Dermis microvascular lymphatic vessel endothelial cell (primary cell): ENCODE results near the gene CNOT6L. TPM values are rescaled to one million over a fixed set of nuclear protein-coding genes. Genes with fewer than 3 reads are reported as not detected.

Experiments
- DNase-seq, 2 donors: peaks; one replicate each; pipeline versions ENCODE4 v3.0.0 to v3.0.0-alpha.2; 2010; ENCODE audit warnings: low read depth in 2 of 2
- total RNA-seq: library from RNA; depleted of rRNA; stranded (reverse); fragments of >200 nt; gene quantifications from 2 replicates; pipeline ENCODE4 v1.2.1, GENCODE V29; 2014

Gene CNOT6L
- total RNA-seq, 1 donor from 2014 or later: 32.1 TPM

DNA sequence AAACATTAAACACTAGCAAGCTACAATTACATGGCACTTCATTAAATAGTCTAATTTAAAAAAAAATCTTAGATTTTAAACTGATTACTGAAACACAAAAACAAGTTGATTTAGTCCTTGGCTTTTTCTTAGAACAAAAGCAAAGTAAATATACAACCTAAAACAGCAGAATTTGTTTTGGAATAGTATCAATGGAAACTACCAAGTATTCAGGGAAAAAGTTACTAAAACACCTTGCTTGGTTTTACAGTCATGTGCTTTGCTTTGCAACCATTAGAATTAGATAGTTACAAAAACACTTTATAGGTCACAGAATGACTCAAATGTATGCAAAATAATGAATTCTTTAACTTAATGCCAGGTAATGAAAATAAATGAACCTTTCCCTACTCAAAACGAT, 105.3 kb downstream of the CNOT6L start:
- no peak for DNase-seq

DNA sequence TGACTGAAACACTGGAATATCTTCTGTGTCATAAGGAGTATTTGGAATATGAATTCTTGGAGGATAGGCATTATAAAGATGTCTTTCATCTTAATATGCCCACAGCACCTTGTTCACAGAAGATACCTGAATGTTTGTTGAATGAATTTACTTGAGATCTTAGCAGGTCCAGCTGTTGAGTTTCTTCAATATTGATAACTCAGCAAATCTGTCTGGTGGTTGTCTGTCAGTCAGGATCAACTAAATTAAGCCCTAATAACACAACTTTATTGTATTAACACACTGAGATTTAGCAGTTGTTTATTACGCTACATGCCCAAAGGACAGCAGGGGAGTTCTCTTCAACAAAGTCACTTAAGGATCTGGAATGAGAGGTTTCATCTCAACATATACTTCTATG, 106.5 kb downstream of the CNOT6L start:
- DNase-seq: no peak

DNA sequence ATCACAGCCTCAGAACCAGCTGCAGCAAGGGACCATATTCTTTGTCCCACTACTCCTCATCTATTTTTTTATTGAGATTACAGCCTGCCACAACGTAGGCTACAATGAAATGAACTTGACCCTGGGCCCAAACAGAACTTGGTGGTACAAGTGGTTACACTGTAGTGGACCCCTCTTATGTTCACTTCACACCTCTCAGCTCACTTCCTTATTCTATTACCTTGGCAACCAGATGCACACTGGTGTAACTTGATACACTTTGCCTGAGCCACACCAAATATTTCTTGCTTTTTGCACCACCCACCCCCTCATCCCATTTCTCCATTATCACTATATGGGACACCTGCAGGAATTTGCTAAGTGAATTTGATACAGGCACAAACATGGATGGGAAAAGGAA, 107.7 kb downstream of the CNOT6L start:
- no peak for DNase-seq

DNA sequence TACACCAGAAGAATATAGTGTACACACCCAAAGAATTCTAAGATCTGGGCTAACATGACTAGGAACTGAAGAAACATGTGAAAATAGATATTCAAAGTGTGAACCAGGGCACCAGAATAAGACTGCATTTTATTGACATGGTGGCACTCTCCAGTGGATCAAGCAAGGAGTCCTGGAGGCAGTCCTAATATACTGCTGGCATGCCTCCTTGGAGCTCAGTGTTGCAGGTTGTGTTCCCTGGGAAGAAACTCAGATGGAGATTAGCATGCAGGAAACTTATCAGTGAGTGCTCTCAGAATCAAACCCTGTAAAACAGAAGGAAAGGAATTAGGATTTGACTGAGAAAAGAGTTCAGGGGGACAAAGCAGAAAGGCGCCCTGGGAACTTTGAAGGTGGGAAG, 108.5 kb downstream of the CNOT6L start:
- no peak for DNase-seq

DNA sequence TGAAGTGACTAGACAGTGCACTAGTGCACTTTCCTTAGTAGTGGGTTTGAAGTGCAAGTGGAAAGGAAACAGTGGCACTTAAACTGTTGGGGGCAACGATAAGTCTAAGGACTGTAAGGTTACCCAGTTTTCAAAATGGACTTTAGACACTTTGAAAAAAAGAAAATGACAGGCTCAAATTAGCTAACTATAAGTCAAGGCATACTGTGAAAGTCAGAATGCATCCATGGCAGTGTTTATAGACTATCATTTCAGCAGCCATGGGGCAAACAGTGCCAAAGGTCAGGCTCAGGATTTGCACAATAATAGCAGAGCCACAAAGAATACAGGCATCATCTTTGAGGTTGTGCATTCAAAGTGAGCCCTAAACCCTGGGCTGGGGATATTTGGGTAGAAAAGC, 109.1 kb downstream of the CNOT6L start:
- DNase-seq: no peak

DNA sequence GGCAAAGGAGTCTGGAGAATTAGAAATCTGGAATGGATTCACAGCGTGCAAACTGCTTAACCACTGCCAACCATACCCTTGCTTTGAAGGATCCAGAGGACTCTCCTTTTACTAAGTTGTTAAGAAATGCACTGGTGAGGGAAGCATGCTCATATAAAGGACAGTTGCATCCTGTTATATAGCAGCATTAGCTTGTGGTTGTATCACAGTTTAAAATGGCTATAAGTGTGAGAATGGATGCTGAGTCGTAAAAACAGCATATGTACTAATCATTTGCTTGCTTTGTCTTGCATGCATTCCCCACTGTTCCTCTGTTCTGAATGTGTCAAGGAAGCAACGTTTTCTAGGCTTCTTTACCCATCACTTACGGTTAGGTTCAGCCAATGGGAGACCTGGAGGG, 112.5 kb downstream of the CNOT6L start:
- DNase-seq: no peak

DNA sequence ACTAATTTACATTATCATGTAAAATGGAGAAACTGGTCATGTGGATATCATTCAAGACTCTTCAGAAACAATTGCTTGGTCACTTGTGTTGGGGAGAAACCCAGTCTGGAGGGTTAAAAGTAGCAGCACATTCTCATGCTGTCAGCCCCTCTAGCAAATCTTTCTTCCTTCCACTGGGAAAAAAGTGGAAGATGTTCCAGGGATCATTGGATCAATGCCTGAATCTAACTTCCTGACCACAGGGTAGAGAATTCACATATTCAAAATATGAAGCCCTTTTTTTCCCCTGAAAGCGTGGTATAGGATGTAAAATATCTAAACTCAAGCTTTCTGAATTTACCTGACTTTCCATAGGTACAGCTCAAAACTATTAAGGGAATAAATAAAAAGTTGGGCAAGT, 115.5 kb downstream of the CNOT6L start:
- DNase-seq: no peak

DNA sequence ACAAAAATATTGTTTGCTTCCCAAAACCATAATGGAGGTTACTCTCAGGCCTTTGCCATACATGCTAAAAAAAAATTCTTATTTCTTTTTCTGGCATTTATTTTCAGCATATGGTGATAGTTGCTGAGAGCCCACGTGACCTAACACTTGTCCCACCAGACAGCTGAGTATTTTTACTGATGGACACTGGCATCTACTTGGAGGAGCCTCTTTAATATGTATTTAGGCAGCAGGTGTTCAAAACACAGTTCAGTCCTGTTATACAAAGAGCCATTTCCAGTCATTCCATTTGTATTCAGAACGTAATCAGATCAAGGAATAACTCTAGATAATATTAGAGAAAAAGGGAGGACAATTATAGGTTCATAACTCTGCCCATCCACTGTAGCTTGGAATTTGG, 118.0 kb downstream of the CNOT6L start:
- DNase-seq: no peak

DNA sequence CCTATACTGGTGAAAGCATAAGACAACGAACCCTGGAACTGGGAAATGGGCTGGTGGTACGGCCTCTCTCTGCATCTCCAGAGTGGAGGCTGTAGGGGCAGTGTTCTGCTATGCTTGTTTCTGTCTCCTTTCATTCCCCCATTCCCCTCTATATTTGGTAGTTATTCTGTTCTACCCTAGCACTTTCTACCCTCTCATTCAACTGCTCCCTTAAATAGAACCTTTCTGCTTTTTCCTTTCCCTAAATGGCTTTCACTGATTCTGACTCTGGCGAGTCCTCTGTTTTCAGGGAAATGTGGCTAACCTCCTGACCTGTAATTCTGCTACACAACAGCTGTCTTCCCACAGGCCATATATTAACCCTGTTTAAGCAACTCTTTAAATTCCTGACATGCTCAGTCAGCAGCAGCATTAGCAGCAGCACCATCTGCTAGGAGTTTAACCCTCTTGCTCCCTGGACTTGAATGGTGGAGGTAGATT, 119.4 kb downstream of the CNOT6L start:
- peak; percentile 66 to 81 for DNase-seq

DNA sequence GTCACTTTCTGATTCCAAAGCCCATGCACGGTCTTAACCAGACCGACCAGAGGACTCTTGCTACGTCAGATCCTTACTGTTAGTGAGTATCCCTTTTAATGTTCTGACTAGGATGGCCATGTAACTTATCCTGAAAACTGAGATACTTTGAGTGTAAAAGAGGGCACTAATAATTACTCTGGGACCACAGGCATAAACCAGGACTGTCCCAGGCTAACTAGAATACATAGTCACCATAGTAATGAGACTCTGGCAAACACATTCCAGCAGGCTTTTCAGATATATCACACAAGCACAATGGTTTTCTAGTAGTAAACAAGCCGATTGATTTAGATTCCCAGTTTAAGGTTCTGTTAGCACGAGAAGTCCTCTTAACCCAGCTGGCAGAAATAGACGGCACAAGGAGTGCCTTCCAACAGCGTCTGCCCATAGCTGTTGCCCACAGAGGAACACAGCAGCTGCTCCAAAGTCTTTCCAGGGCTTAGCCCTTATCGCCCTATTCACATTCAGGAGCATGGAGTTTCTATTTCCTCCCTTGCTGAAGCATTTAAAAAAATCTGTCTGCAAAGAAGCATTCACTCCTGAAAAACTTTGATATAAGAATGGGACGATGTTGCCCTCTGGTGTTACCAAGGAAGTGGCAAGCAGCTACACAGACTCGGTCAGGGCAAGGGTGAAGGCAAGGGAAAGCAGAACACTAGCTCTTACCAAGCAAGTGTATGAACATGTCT, 121.1 kb downstream of the CNOT6L start:
- DNase-seq: peak; percentile 12 to 66

DNA sequence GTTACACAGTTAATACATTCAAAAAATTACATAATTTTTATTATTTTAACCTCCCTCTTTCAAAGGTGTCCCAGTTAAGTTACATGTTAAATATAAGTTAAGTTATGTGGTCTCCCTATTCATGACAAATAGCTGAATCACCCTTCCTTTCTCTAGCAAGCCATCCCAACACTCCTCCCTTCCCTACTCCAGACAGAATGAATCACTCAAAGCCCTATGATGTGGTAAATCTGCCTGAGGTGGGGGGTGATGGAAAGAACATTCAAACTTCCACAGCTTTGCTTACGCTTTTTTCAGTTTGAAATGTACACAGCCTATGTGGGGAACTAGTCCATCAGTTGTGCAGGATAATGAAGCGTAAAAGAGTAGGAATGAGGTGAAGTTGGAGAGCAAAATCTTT, 123.4 kb downstream of the CNOT6L start:
- peak; percentile 16 to 88 for DNase-seq

DNA sequence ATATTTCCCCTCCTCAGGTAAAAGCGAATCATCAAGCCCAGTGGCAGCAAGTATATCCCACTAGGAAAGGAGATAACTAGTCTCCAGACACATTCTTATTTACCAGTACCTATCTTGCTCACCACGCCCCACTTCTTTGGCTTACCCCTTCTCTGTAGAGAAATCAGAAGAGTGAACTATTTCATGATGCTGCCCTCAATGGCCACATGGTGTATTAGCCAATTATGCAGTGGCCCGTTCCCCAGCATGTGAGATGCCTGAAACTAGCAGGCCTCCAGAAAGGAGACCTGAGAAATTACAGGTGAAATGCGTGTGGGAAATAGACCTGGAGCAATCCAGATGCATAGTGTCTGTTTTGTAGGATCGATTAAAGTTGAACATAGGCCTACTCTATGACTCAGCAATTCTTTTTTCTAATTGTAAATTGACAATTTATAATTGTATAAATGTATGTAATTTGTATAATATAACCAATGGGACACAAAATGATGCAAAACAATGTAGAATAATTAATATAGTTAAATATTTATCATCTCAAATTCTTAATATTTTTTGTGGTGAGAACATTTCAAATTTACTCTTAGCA, 126.2 kb downstream of the CNOT6L start:
- no peak for DNase-seq

DNA sequence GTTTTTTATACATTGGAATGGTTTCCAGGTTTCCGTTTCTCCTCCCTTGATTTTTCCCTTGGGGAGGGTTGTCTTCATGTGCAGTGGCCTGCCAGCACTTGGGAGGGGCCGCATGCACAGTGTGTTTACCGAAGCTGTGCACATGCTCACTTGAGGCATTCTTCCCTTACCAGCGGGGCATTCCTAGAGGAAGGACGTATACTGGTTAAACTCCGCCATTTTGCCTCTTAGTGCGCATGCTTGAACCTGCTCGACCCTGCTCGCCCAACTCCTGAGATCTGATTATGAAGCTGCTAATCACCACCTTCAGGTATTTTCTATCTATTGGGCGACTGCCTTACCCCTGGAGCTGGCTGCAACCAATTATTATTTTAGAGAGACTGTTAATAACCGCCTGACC, 137.4 kb downstream of the CNOT6L start:
- no peak for DNase-seq

DNA sequence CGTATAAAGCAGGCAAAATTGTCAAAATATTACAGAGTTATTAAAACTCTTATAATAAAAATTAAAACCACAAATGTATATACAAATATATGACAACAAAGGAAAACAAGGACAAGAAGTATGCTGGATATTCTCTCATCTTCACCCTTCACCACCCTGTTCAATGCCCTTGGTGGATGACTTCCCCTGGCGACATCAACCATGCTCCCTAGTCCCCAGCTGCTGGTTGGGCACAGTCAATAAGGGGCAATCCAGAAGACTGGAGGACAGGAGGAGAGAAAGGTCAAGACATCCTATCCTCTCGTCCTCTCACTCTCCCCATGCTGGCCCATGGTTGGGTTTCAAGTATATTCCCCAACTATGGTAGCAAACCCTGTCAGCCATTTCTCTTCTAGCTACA, 142.3 kb downstream of the CNOT6L start:
- DNase-seq: no peak

DNA sequence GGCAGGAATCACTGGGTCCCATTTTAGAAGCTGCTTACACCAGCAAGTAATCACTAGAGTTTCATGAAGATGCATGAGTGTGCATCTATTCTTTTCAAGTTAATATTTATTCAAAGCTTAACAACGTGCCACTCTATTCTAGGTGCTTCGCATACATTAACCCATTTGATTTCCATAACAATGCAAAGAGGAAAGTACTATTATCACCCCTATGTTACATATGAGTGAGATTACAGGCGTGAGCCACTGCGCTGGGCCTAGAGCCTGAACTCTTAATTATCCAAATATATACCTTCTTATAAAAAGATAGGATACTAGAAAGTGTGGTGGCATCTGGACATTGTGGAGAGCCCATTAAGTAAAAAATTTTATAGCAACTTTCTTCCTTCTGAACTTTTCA, 148.1 kb downstream of the CNOT6L start:
- DNase-seq: no peak

DNA sequence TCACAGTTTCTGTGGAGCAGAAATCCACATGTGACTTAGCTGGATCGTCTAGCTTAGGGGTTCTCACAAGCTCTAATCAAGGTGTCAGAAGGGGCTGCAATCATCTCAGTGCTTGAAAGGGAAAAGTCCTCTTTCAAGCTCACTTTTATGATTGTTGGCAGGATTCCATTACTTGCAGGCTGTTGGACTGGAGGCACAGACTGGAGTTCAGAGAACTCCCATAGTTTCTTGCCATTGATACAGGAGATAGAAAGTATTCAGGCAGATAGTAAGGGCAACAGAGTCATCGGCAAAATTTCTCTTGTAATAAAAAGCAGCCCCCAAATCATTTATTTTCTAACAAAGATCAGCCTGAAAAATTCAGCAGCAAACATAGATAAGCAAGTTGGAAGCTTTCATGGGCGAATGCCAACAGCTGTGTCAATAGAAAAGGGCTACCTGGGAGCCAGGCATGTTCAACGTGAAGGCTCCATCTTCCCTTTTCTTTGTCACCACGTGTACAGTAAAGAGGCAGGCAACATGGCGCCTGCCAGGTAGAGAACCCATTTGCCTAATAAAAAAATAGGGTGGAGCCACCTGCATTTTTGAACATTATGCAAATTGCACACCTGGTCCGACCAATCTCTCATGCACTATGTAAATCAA, 149.1 kb downstream of the CNOT6L start:
- no peak for DNase-seq

DNA sequence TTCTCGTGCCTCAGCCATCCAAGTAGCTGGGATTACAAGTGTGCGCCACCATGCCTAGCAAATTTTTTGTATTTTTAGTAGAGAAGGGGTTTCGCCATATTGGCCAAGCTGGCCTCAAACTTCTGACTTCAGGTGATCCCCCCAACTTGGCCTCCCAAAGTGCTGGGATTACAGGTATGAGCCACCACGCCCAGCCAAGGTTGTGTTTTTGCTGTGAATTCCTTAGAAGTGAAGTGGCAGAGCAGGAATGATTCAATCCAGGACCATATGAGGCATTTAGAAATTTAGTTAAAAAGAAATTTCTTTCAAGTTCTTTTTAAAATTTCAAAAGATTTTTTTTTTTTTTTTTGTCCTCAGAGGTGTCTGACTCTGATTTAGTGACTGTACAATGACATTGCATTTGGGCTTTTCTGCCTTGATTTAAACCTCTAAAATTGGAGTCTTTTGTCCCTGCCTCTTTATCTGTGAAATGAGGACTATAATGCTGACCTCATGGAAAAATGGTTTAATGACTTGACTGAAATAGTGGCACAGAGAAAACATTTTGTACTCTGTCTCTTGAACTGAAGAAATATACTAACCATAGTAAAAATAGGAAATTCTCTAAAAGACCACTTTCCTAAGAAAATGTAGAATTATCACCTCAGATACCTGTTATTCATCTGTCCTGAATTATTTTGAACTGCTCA, 153.6 kb downstream of the CNOT6L start:
- no peak for DNase-seq

Other genes with a start within 250 kb of the CNOT6L start
- not detected in 2 replicates for gene CXCL13, start 213.5 kb downstream of the CNOT6L start, total RNA-seq
- 11.4 and 23.1 TPM in 2 replicates for gene MRPL1, start 43.5 kb upstream of the CNOT6L start, total RNA-seq
- 0.13 and 0.38 TPM in 2 replicates for gene FRAS1, start 238.0 kb upstream of the CNOT6L start, total RNA-seq